K562 (cell line): Measurements from ENCODE around the gene DYRK1A. TPM values are rescaled to one million over a fixed set of nuclear protein-coding genes. Genes with fewer than 3 reads are reported as not detected.

ENCODE experiments used
- BCLAF1 ChIP-seq, 2 experiments: fragments of 450-650 bp in 1 of 2; IDR thresholded peaks; 2 replicates each; pipeline ENCODE4 v1.6.1; 2011 to 2017; ENCODE audit warnings: low read depth in 2 of 2, antibody characterized with exemption in 1 of 2, borderline replicate concordance in 1 of 2, low read length in 1 of 2, mild to moderate bottlenecking in 1 of 2, mixed read lengths in 1 of 2; ENCODE audit not compliant: control insufficient read depth in 1 of 2
- E2F4 ChIP-seq: sonication (generic); formaldehyde crosslinking; IDR thresholded peaks from 2 replicates; pipeline ENCODE4 v1.8.0; 2022; ENCODE audit warnings: mild to moderate bottlenecking, low read depth, missing genetic modification reagents
- FOXK1 ChIP-seq: sonication (generic); formaldehyde crosslinking; IDR thresholded peaks from 2 replicates; pipeline ENCODE4 v1.8.0; 2022; ENCODE audit warnings: missing genetic modification reagents, mild to moderate bottlenecking, borderline replicate concordance
- HBP1 ChIP-seq: fragments of 450-650 bp; formaldehyde crosslinking; IDR thresholded peaks from 2 replicates; pipeline ENCODE4 v1.4.0; 2022; ENCODE audit warnings: missing genetic modification characterization
- MECOM ChIP-seq: fragments of 250-450 bp; sonication (Bioruptor Pico); IDR thresholded peaks from 2 replicates; pipeline ENCODE4 v1.8.0; 2022; ENCODE audit warnings: inconsistent platforms
- NFE2L1 ChIP-seq: fragments of 450-650 bp; IDR thresholded peaks from 2 replicates; pipeline ENCODE4 v1.6.1; 2016; ENCODE audit warnings: missing genetic modification characterization, low read depth, mild to moderate bottlenecking, missing compliant biosample characterization, moderate library complexity, borderline replicate concordance
- NFYB ChIP-seq: IDR thresholded peaks from 2 replicates; pipeline ENCODE4 v1.6.1; 2011; ENCODE audit warnings: mild to moderate bottlenecking, moderate library complexity; ENCODE audit not compliant: insufficient read length; ENCODE audit errors: extremely low read depth
- OTX1 ChIP-seq: fragments of 450-650 bp; formaldehyde crosslinking; IDR thresholded peaks from 2 replicates; pipeline ENCODE4 v1.4.0; 2022; ENCODE audit warnings: mild to moderate bottlenecking
- PHB2 ChIP-seq: fragments of 450-650 bp; IDR thresholded peaks from 2 replicates; pipeline ENCODE4 v1.6.1; 2017; ENCODE audit warnings: low read depth
- PHF20 ChIP-seq: fragments of 450-650 bp; IDR thresholded peaks from 2 replicates; pipeline ENCODE4 v1.6.1; 2018; ENCODE audit not compliant: partially characterized antibody
- PRPF4 ChIP-seq: fragments of 200-400 bp; formaldehyde crosslinking; IDR thresholded peaks from one replicate; pipeline ENCODE4 v1.6.1; 2017; ENCODE audit warnings: low read length, low read depth, mild to moderate bottlenecking; ENCODE audit not compliant: insufficient read depth, poor library complexity, severe bottlenecking
- RUNX1 ChIP-seq: sonication (generic); IDR thresholded peaks from 2 replicates; pipeline ENCODE4 v1.6.1; 2016; ENCODE audit warnings: antibody characterized with exemption, low read depth
- SAFB2 ChIP-seq: fragments of 200-400 bp; formaldehyde crosslinking; IDR thresholded peaks from 2 replicates; pipeline ENCODE4 v1.6.1; 2018; ENCODE audit warnings: borderline replicate concordance, low read length, low read depth, moderate library complexity; ENCODE audit not compliant: severe bottlenecking
- TEAD4 ChIP-seq, 2 experiments: sonication (generic) in 1 of 2; formaldehyde crosslinking in 1 of 2; IDR thresholded peaks; 2 replicates each; pipeline versions ENCODE4 v1.6.1 to v1.8.0; 2012 to 2022; ENCODE audit warnings: borderline replicate concordance in 1 of 2, inconsistent platforms in 1 of 2, low read length in 1 of 2, mild to moderate bottlenecking in 1 of 2, missing genetic modification reagents in 1 of 2
- THAP12 ChIP-seq: fragments of 250-450 bp; sonication (Bioruptor Pico); IDR thresholded peaks from 2 replicates; pipeline ENCODE4 v1.9.0; 2021; ENCODE audit warnings: mild to moderate bottlenecking, inconsistent platforms
- TRIM24 ChIP-seq, 2 experiments: fragments of 450-650 bp; IDR thresholded peaks; 2 replicates each; pipeline ENCODE4 v1.6.1; 2016
- ZNF23 ChIP-seq: fragments of 250-450 bp; sonication (Bioruptor Pico); IDR thresholded peaks from 2 replicates; pipeline ENCODE4 v1.4.0; 2020; ENCODE audit warnings: mild to moderate bottlenecking
- ZNF263 ChIP-seq: sonication (generic); formaldehyde crosslinking; IDR thresholded peaks from 2 replicates; pipeline ENCODE4 v1.8.0; 2022; ENCODE audit warnings: mild to moderate bottlenecking, missing genetic modification reagents, borderline replicate concordance
- ZNF668 ChIP-seq: fragments of 250-450 bp; sonication (Bioruptor Pico); IDR thresholded peaks from 2 replicates; pipeline ENCODE4 v1.8.0; 2022; ENCODE audit warnings: mild to moderate bottlenecking, inconsistent platforms
- polyA plus RNA-seq, 8 experiments: library from polyadenylated mRNA; depleted of rRNA in 4 of 8; stranded (reverse) in 5 of 8; unstranded in 3 of 8; fragments of >200 nt; fragmentation: Nextera tagmentation in 2 of 8; fragmentation: Illumina TruSeq in 1 of 8; extraction: Ambion mirVana in 2 of 8; extraction: Trizol in 1 of 8; gene quantifications; 2 replicates each; pipeline versions ENCODE4 v1.2.1 to v1.2.3, GENCODE V29; 2011 to 2014; ENCODE audit warnings: inconsistent platforms in 1 of 8, missing spikeins in 1 of 8
- total RNA-seq, 7 experiments: library from RNA; depleted of rRNA in 6 of 7; stranded (reverse); fragments of >200 nt in 6 of 7; fragmentation: Illumina TruSeq in 2 of 7; extraction: Trizol in 2 of 7; gene quantifications; 2 replicates each; pipeline versions ENCODE4 v1.2.1 to v1.2.3, GENCODE V29; 2011 to 2021; ENCODE audit warnings: low replicate concordance in 1 of 7

DYRK1A gene
- total and polyA plus RNA-seq, 9 of the 15 experiments (the other 6 are each of a cell fraction or from before 2014, with no cell fraction given), result 3.7 to 64.8 (median 42.3) TPM

GRCh38 chr21:37562920-37563640, 196.5 kb downstream of the DYRK1A start (continued):
- TF ChIP-seq BCLAF1 (IDR thresholded peaks at IDR 0.05; ENCODE audit: borderline replicate concordance in 1 of 2, control insufficient read depth in 1 of 2, low read depth in 2 of 2, low read length in 1 of 2), result 0 out of 4 replicates have a peak, but pooled peaks of 1 of the 2 experiments have one; percentile 47
- no peak for TF ChIP-seq PHB2
- no peak for TF ChIP-seq NFE2L1
- no peak for TF ChIP-seq TEAD4 (IDR thresholded peaks at IDR 0.05; ENCODE audit: low read length)
- TF ChIP-seq TEAD4 (CRISPR knock-in tag; IDR thresholded peaks at IDR 0.05; ENCODE audit: borderline replicate concordance), result peak; percentile 38; the same call in 1 of the 2 replicates
- no peak for TF ChIP-seq RUNX1
- TF ChIP-seq NFYB, result no peak
- no peak for TF ChIP-seq ZNF263 (CRISPR knock-in tag)
- TF ChIP-seq ZNF668 (CRISPR knock-in tag), result no peak
- no peak; the same call in 1 of the 2 replicates for TF ChIP-seq OTX1
- no peak for TF ChIP-seq E2F4
- TF ChIP-seq ZNF23, result no peak
- TF ChIP-seq PRPF4, result no peak
- no peak for TF ChIP-seq TRIM24 (IDR thresholded peaks at IDR 0.05)
- TF ChIP-seq MECOM (CRISPR knock-in tag), result no peak
- no peak; the same call in 1 of the 2 replicates for TF ChIP-seq FOXK1 (CRISPR knock-in tag)
- no peak for TF ChIP-seq PHF20
- TF ChIP-seq SAFB2, result no peak
- TF ChIP-seq THAP12 (CRISPR knock-in tag), result 0 out of 2 replicates have a peak, but pooled peaks have one; percentile 19
- no peak for TF ChIP-seq HBP1 (CRISPR knock-in tag)
